Osteoblast (primary cell): ENCODE data around the gene FANCB. TPM values are rescaled to one million over a fixed set of nuclear protein-coding genes. Genes with fewer than 3 reads are reported as not detected.

Experiments used
- DNase-seq: peaks from one replicate; pipeline ENCODE4 v3.0.0; 2011; ENCODE audit warnings: low spot score, mixed read lengths; ENCODE audit not compliant: insufficient read length; ENCODE audit errors: missing footprints
- H2AFZ ChIP-seq: 2 replicates; pipeline ENCODE4 v1.6.0; 2011; ENCODE audit warnings: mild to moderate bottlenecking, low read length
- H3K27ac ChIP-seq: 2 replicates; pipeline ENCODE4 v1.5.1; 2011; ENCODE audit warnings: mild to moderate bottlenecking, low read depth, low read length, moderate library complexity
- H3K27me3 ChIP-seq: 2 replicates; pipeline ENCODE4 v1.6.0; 2012; ENCODE audit warnings: mild to moderate bottlenecking, control low read depth, inconsistent platforms, low read length, moderate library complexity; ENCODE audit not compliant: insufficient read depth
- H3K36me3 ChIP-seq: 2 replicates; pipeline ENCODE4 v1.5.1; 2011; ENCODE audit warnings: mild to moderate bottlenecking, low read length, control low read depth, moderate library complexity; ENCODE audit not compliant: insufficient read depth
- H3K4me1 ChIP-seq: 2 replicates; pipeline ENCODE4 v1.5.1; 2011; ENCODE audit warnings: mild to moderate bottlenecking, low read length, control low read depth, moderate library complexity; ENCODE audit not compliant: insufficient read depth
- H3K4me2 ChIP-seq: 2 replicates; pipeline ENCODE4 v1.6.0; 2011; ENCODE audit warnings: mild to moderate bottlenecking, low read length; ENCODE audit not compliant: insufficient read depth
- H3K4me3 ChIP-seq: fragments of 200-600 bp; sonication (generic); 3 replicates; pipeline ENCODE4 v1.5.1; 2012; ENCODE audit warnings: mild to moderate bottlenecking, low read length, inconsistent platforms; ENCODE audit not compliant: insufficient read depth
- H3K79me2 ChIP-seq: 2 replicates; pipeline ENCODE4 v1.6.0; 2012; ENCODE audit warnings: mild to moderate bottlenecking, low read length, control low read depth, inconsistent platforms; ENCODE audit not compliant: insufficient read depth
- H3K9me3 ChIP-seq: 2 replicates; pipeline ENCODE4 v1.5.1; 2011; ENCODE audit warnings: low read depth, low read length, control low read depth
- H4K20me1 ChIP-seq: 2 replicates; pipeline ENCODE4 v1.6.0; 2012; ENCODE audit warnings: mild to moderate bottlenecking, low read length, control low read depth; ENCODE audit not compliant: insufficient read depth
- total RNA-seq: library from RNA; depleted of rRNA; stranded (reverse); fragments of >200 nt; gene quantifications from 2 replicates; pipeline ENCODE4 v1.2.3, GENCODE V29; 2012
- TF ChIP-seq, protein P1 (sequence below): IDR thresholded peaks from 2 replicates; pipeline ENCODE4 v1.5.1; 2011; ENCODE audit warnings: mild to moderate bottlenecking, low read depth, low read length, moderate library complexity; ENCODE audit errors: extremely low read depth

The FANCB gene
- total RNA-seq, 1 donor = 3.6 TPM

DNA sequence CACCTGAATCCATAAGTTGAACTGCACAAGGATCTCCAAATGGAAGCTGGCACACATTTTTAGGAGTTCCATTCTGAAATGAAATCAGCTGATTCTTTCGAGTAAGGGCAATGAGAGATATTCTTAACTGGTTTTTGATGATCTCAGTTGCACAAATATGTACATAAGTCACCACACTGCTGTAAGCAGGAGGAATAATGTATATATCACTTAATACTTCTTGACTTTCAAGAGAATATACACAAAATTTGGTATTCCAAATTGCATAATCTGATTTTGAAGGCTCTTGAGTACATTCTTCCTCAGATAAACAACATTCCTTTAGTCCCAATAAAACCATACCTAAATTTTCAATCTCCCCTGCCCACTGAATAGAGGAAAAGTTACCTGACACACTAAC lies 8.2 kb downstream of the FANCB start:
- H2AFZ ChIP-seq = no peak overlapping the region
- H3K79me2 ChIP-seq = peaks cover 22% of the 10 kb centered on the region
- peaks cover 3% of the 10 kb centered on the region for H3K36me3 ChIP-seq
- H3K9me3 ChIP-seq = peaks cover 4% of the 10 kb centered on the region
- H3K4me3 ChIP-seq = no peak overlapping the region
- DNase-seq = peak; percentile 21
- H3K4me1 ChIP-seq = peaks cover 14% of the 10 kb centered on the region
- TF ChIP-seq, protein P1, sequence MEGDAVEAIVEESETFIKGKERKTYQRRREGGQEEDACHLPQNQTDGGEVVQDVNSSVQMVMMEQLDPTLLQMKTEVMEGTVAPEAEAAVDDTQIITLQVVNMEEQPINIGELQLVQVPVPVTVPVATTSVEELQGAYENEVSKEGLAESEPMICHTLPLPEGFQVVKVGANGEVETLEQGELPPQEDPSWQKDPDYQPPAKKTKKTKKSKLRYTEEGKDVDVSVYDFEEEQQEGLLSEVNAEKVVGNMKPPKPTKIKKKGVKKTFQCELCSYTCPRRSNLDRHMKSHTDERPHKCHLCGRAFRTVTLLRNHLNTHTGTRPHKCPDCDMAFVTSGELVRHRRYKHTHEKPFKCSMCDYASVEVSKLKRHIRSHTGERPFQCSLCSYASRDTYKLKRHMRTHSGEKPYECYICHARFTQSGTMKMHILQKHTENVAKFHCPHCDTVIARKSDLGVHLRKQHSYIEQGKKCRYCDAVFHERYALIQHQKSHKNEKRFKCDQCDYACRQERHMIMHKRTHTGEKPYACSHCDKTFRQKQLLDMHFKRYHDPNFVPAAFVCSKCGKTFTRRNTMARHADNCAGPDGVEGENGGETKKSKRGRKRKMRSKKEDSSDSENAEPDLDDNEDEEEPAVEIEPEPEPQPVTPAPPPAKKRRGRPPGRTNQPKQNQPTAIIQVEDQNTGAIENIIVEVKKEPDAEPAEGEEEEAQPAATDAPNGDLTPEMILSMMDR = no peak
- H3K4me2 ChIP-seq = peak overlapping the region; percentile 55
- H3K27ac ChIP-seq = peak overlapping the region; percentile 67
- no peaks in the 10 kb centered on the region for H4K20me1 ChIP-seq
- no peaks in the 10 kb centered on the region for H3K27me3 ChIP-seq

GRCh38 chrX:14851526-14851925 lies 21.3 kb downstream of the FANCB start:
- no peak overlapping the region for H3K4me2 ChIP-seq
- no peak overlapping the region for H3K27ac ChIP-seq
- H3K4me1 ChIP-seq = no peaks in the 10 kb centered on the region
- no peaks in the 10 kb centered on the region for H4K20me1 ChIP-seq
- H2AFZ ChIP-seq = no peak overlapping the region
- no peak overlapping the region for H3K4me3 ChIP-seq
- no peak for DNase-seq
- H3K9me3 ChIP-seq = no peaks in the 10 kb centered on the region
- TF ChIP-seq, protein P1 = no peak
- H3K36me3 ChIP-seq = no peaks in the 10 kb centered on the region
- H3K27me3 ChIP-seq = no peaks in the 10 kb centered on the region
- H3K79me2 ChIP-seq = no peaks in the 10 kb centered on the region

DNA sequence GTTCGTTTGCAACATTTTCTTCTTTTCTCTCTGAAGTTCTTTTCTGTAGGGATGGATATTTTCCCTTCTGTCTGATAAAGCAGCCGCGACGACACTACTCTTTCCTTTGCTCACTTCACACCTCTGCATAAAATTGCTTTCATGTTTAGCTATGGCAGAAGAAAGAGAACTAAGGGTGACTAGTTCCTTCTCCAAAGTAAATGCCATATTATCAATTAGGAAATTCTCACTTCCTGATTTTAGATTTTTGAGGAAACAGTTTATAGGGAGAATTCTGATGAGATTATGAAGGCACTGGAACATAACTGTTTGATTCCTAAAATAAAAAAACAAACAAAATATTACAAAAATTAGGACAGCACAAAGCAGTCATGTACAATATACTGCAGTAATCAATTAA lies 29.2 kb downstream of the FANCB start:
- H3K4me1 ChIP-seq = no peaks in the 10 kb centered on the region
- H3K79me2 ChIP-seq = no peaks in the 10 kb centered on the region
- no peak overlapping the region for H3K4me3 ChIP-seq
- DNase-seq = no peak
- no peak overlapping the region for H3K4me2 ChIP-seq
- H3K27ac ChIP-seq = no peak overlapping the region
- TF ChIP-seq, protein P1 = no peak
- no peaks in the 10 kb centered on the region for H3K36me3 ChIP-seq
- no peak overlapping the region for H2AFZ ChIP-seq
- no peaks in the 10 kb centered on the region for H3K9me3 ChIP-seq
- H4K20me1 ChIP-seq = no peaks in the 10 kb centered on the region
- no peaks in the 10 kb centered on the region for H3K27me3 ChIP-seq

DNA sequence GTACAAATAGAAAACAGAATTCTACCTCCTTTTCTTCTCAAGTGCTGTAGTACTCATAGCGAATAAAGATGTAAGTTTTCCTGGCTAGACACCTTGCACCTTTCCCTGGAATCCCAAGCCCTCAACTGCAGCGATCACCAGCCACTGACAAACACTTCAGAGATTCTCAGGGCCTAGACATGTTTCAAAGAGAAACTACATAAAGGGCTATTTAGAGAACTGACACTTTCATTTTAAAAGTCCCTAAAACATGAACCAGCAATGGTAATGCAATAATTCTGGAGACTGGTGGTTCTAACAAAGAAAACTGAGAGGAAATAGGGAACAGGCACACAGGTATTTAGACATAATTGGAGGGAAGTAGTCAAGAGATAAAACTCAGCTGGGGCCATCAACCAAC lies 35.7 kb downstream of the FANCB start:
- no peak overlapping the region for H3K4me2 ChIP-seq
- no peak for DNase-seq
- no peak overlapping the region for H2AFZ ChIP-seq
- no peak overlapping the region for H3K27ac ChIP-seq
- H4K20me1 ChIP-seq = no peaks in the 10 kb centered on the region
- no peaks in the 10 kb centered on the region for H3K79me2 ChIP-seq
- H3K27me3 ChIP-seq = no peaks in the 10 kb centered on the region
- H3K9me3 ChIP-seq = no peaks in the 10 kb centered on the region
- TF ChIP-seq, protein P1 = no peak
- no peaks in the 10 kb centered on the region for H3K36me3 ChIP-seq
- H3K4me3 ChIP-seq = no peak overlapping the region
- no peaks in the 10 kb centered on the region for H3K4me1 ChIP-seq
